ENCODE results near the gene OSTC.

The OSTC gene

GRCh38 chr4:108714880-108715279 is 64.5 kb downstream of the OSTC start:
- no peak for DNase-seq (ENCODE audit: low read depth in 2 of 2)

- DNase-seq (ENCODE audit: low read depth in 2 of 2): no peak
Measured at GRCh38 chr4:108716340-108716739, 65.9 kb downstream of the OSTC start.

GRCh38 chr4:108717386-108717785 is 67.0 kb downstream of the OSTC start:
- no peak for DNase-seq (ENCODE audit: low read depth in 2 of 2)

Measured in stimulated activated CD8-positive, alpha-beta memory T cell treated with anti-CD3 and anti-CD28 coated beads, Interleukin-7, amount 100 ng/mL, for 1 hour (primary cell).